ENCODE results near the gene CATSPERD. TPM values are rescaled to one million over a fixed set of nuclear protein-coding genes. Genes with fewer than 3 reads are reported as not detected.

The CATSPERD gene
- total and polyA plus RNA-seq, 9 of the 15 experiments (the other 6 are each of a cell fraction or from before 2014, with no cell fraction given) = not detected

GRCh38 chr19:5814123-5814851 is 93.8 kb downstream of the CATSPERD start:
- Histone ChIP-seq H3K79me2 (ENCODE audit: control insufficient read depth, insufficient read depth, low read length) (no peaks in the 10 kb centered on the region), H3K9me1 (ENCODE audit: control insufficient read depth, insufficient read depth, low read length) (no peaks in the 10 kb centered on the region), H2AFZ (ENCODE audit: low read depth, low read length) (no peak overlapping the region), H4K20me1 (replicated peaks; ENCODE audit: control insufficient read depth, insufficient read depth, low read length) (no peaks in the 10 kb centered on the region), H3K36me3 (ENCODE audit: control insufficient read depth, insufficient read depth, low read length) (no peaks in the 10 kb centered on the region), H3K27me3 (ENCODE audit: control insufficient read depth in 2 of 2, insufficient read depth in 2 of 2, low read length in 2 of 2) (no peaks in the 10 kb centered on the region), H3K27ac (ENCODE audit: extremely low read depth, low read depth, low read length) (no peak overlapping the region), H3K4me3 (no peak overlapping the region), H3K4me2 (ENCODE audit: insufficient read depth, low read length) (no peak overlapping the region), H3K9me3 (replicated peaks; ENCODE audit: control insufficient read depth, insufficient read depth, low read depth, low read length) (no peaks in the 10 kb centered on the region), H3K4me1 (replicated peaks in 1 of 2; ENCODE audit: control insufficient read depth in 2 of 2, insufficient read depth in 2 of 2, low read length in 2 of 2) (peaks cover 0 to 4% of the 10 kb centered on the region in 2 experiments; a peak in 2 of 5 replicates), H3K9ac (ENCODE audit: insufficient read depth in 1 of 2, low read depth in 2 of 2, low read length in 2 of 2) (no peak overlapping the region)
- no peak for DNase-seq (ENCODE audit: extremely low read depth in 1 of 4, low spot score in 3 of 4)
- intact Hi-C loops (cut with micrococcal nuclease) = no loop called here
- FAIRE-seq = no peak
- WGBS (ENCODE audit: insufficient coverage, low coverage, missing lambda C conversion rate) = 32% methylated on average over 7 of the region's 9 CpGs
- ATAC-seq = no peak
- CTCF ChIA-PET (ENCODE audit: low intra/inter-chr PET ratio) = no interaction called here
- POLR2A ChIA-PET = interaction anchor here (1.2 to 2.0 kb wide), 2 partner anchors 10 to 14 kb away, joined by 3 to 16 read pairs; no protein-coding TSS in a partner anchor
- BruUV-seq (replicated peaks) = no TSS peak
- no peak for TF ChIP-seq NFATC3 (IDR thresholded peaks at IDR 0.05)
- TF ChIP-seq PKNOX1 (IDR thresholded peaks at IDR 0.05) = no peak
- TF ChIP-seq ZNF274 (IDR thresholded peaks at IDR 0.05; ENCODE audit: borderline replicate concordance, low read depth, low read length) = no peak
- no peak for TF ChIP-seq PHB2 (IDR thresholded peaks at IDR 0.05; ENCODE audit: low read depth)
- TF ChIP-seq TARDBP (IDR thresholded peaks at IDR 0.05) = no peak
- no peak for TF ChIP-seq BRCA1 (IDR thresholded peaks at IDR 0.05)
- TF ChIP-seq BRCA1 (CRISPR knock-in tag; IDR thresholded peaks at IDR 0.05) = no peak
- no peak for TF ChIP-seq HNRNPLL (IDR thresholded peaks at IDR 0.05; ENCODE audit: low read depth, low read length, poor library complexity, severe bottlenecking)
- no peak for TF ChIP-seq ZNF217 (CRISPR knock-in tag; IDR thresholded peaks at IDR 0.05)
- no peak for TF ChIP-seq SAFB2 (IDR thresholded peaks at IDR 0.05; ENCODE audit: borderline replicate concordance, low read depth, low read length, severe bottlenecking)
- in situ Hi-C loops (cut with MboI) = no loop called here

Data from K562 (cell line).